H9 (cell line): Measurements from ENCODE around the gene ABCA13. TPM values are rescaled to one million over a fixed set of nuclear protein-coding genes. Genes with fewer than 3 reads are reported as not detected.

Source experiments
- DNase-seq: peaks from one replicate; pipeline ENCODE4 v3.0.0-alpha.2; 2017
- H2AFZ ChIP-seq: one replicate; pipeline ENCODE4 v1.6.1; 2013; ENCODE audit warnings: mild to moderate bottlenecking, low read length, control low read depth, moderate library complexity
- H2AK5ac ChIP-seq: 2 replicates; pipeline ENCODE4 v1.6.1; 2013; ENCODE audit warnings: low read length, control low read depth, mixed read lengths; ENCODE audit not compliant: insufficient read length
- H2BK120ac ChIP-seq: one replicate; pipeline ENCODE4 v1.6.1; 2013; ENCODE audit warnings: low read depth, mild to moderate bottlenecking, low read length, control low read depth, inconsistent platforms; ENCODE audit not compliant: poor library complexity, severe bottlenecking
- H2BK12ac ChIP-seq: 2 replicates; pipeline ENCODE4 v1.6.1; 2013; ENCODE audit warnings: low read length, control low read depth, mixed read lengths, low read depth; ENCODE audit not compliant: insufficient read length
- H2BK15ac ChIP-seq: 2 replicates; pipeline ENCODE4 v1.6.1; 2013; ENCODE audit warnings: low read depth, low read length, control low read depth
- H2BK20ac ChIP-seq: one replicate; pipeline ENCODE4 v1.6.1; 2013; ENCODE audit warnings: low read depth, mild to moderate bottlenecking, low read length, control low read depth, inconsistent platforms; ENCODE audit not compliant: poor library complexity, severe bottlenecking
- H2BK5ac ChIP-seq: 2 replicates; pipeline ENCODE4 v1.6.1; 2013; ENCODE audit warnings: low read length, control low read depth, mixed read lengths; ENCODE audit not compliant: insufficient read length
- H3K14ac ChIP-seq: 2 replicates; pipeline ENCODE4 v1.6.1; 2013; ENCODE audit warnings: low read length, control low read depth; ENCODE audit not compliant: insufficient read depth
- H3K18ac ChIP-seq: 2 replicates; pipeline ENCODE4 v1.6.1; 2013; ENCODE audit warnings: low read depth, mild to moderate bottlenecking, mixed read lengths, low read length, control low read depth; ENCODE audit not compliant: insufficient read length
- H3K23ac ChIP-seq: 2 replicates; pipeline ENCODE4 v1.6.1; 2013; ENCODE audit warnings: low read length, control low read depth, mixed read lengths, low read depth; ENCODE audit not compliant: insufficient read length
- H3K23me2 ChIP-seq: 2 replicates; pipeline ENCODE4 v1.6.1; 2013; ENCODE audit warnings: low read depth, mild to moderate bottlenecking, mixed read lengths, low read length, control low read depth; ENCODE audit not compliant: insufficient read length, poor library complexity, severe bottlenecking
- H3K27ac ChIP-seq: 2 replicates; pipeline ENCODE4 v1.5.1; 2013; ENCODE audit warnings: low read length, control low read depth, mixed read lengths, low read depth; ENCODE audit not compliant: insufficient read length
- H3K27me3 ChIP-seq: 2 replicates; pipeline ENCODE4 v1.6.1; 2013; ENCODE audit warnings: low read length, control low read depth, inconsistent platforms; ENCODE audit not compliant: insufficient read depth
- H3K4ac ChIP-seq: 2 replicates; pipeline ENCODE4 v1.6.1; 2013; ENCODE audit warnings: low read depth, mild to moderate bottlenecking, control low read depth, inconsistent platforms, low read length, moderate library complexity
- H3K4me1 ChIP-seq: 2 replicates; pipeline ENCODE4 v1.6.1; 2013; ENCODE audit warnings: low read length, control low read depth, inconsistent platforms; ENCODE audit not compliant: insufficient read depth
- H3K4me2 ChIP-seq: 2 replicates; pipeline ENCODE4 v1.6.1; 2013; ENCODE audit warnings: low read length, control low read depth, mixed read lengths; ENCODE audit not compliant: insufficient read length, insufficient read depth
- H3K56ac ChIP-seq: 2 replicates; pipeline ENCODE4 v1.6.1; 2013; ENCODE audit warnings: low read depth, mild to moderate bottlenecking, mixed read lengths, low read length, control low read depth; ENCODE audit not compliant: insufficient read length
- H3K79me1 ChIP-seq: 2 replicates; pipeline ENCODE4 v1.6.1; 2013; ENCODE audit warnings: low read depth, mild to moderate bottlenecking, moderate library complexity, low read length, control low read depth, inconsistent platforms; ENCODE audit not compliant: insufficient read depth, poor library complexity, severe bottlenecking
- H3K79me2 ChIP-seq: 2 replicates; pipeline ENCODE4 v1.6.1; 2013; ENCODE audit warnings: low read length, control low read depth, inconsistent platforms; ENCODE audit not compliant: insufficient read depth
- H3K9ac ChIP-seq: 2 replicates; pipeline ENCODE4 v1.6.1; 2013; ENCODE audit warnings: low read length, control low read depth, mixed read lengths; ENCODE audit not compliant: insufficient read length; ENCODE audit errors: extremely low read depth
- H3K9me3 ChIP-seq: one replicate; pipeline ENCODE4 v1.6.1; 2013; ENCODE audit warnings: low read depth, low read length, inconsistent platforms; ENCODE audit not compliant: control insufficient read depth
- H3T11ph ChIP-seq: one replicate; pipeline ENCODE4 v1.6.1; 2013; ENCODE audit warnings: mild to moderate bottlenecking, low read length, control low read depth, inconsistent platforms
- H4K20me1 ChIP-seq: one replicate; pipeline ENCODE4 v1.6.1; 2013; ENCODE audit not compliant: control insufficient read depth, insufficient read length, insufficient read depth
- H4K5ac ChIP-seq: 2 replicates; pipeline ENCODE4 v1.6.1; 2013; ENCODE audit warnings: low read depth, mild to moderate bottlenecking, mixed read lengths, low read length, control low read depth; ENCODE audit not compliant: insufficient read length
- H4K8ac ChIP-seq: replicated peaks from 2 replicates; pipeline ENCODE4 v1.6.1; 2013; ENCODE audit warnings: low read length, control low read depth, mixed read lengths, low read depth; ENCODE audit not compliant: insufficient read length
- H4K91ac ChIP-seq: 2 replicates; pipeline ENCODE4 v1.6.1; 2013; ENCODE audit warnings: low read depth, mild to moderate bottlenecking, moderate library complexity, mixed read lengths, low read length, control low read depth; ENCODE audit not compliant: insufficient read length
- H3K27ac Mint-ChIP-seq, 3 experiments: 2 replicates in 2 of 3; 3 replicates in 1 of 3; pipeline ENCODE4 v1.8.0; 2020 to 2021; ENCODE audit warnings: mixed read lengths in 3 of 3, mild to moderate bottlenecking in 1 of 3, moderate library complexity in 1 of 3
- H3K27me3 Mint-ChIP-seq: 2 replicates; pipeline ENCODE4 v1.8.0; 2021; ENCODE audit warnings: low read depth, mild to moderate bottlenecking, moderate library complexity, mixed read lengths
- H3K36me3 Mint-ChIP-seq, 3 experiments: 2 replicates in 2 of 3; 3 replicates in 1 of 3; pipeline ENCODE4 v1.8.0; 2020 to 2021; ENCODE audit warnings: low read depth in 3 of 3, mixed read lengths in 3 of 3; ENCODE audit not compliant: insufficient read depth in 1 of 3
- H3K4me1 Mint-ChIP-seq, 2 experiments: 2 replicates each; pipeline ENCODE4 v1.8.0; 2020; ENCODE audit warnings: mixed read lengths in 2 of 2
- H3K4me3 Mint-ChIP-seq, 2 experiments: 2 replicates in 1 of 2; 3 replicates in 1 of 2; pipeline ENCODE4 v1.8.0; 2020 to 2021; ENCODE audit warnings: mild to moderate bottlenecking in 2 of 2, mixed read lengths in 2 of 2, moderate library complexity in 1 of 2
- H3K9me3 Mint-ChIP-seq, 2 experiments: 2 replicates in 1 of 2; 3 replicates in 1 of 2; pipeline ENCODE4 v1.8.0; 2020; ENCODE audit warnings: mild to moderate bottlenecking in 2 of 2, mixed read lengths in 2 of 2, moderate library complexity in 1 of 2
- WGBS: extraction: QIAGEN DNeasy Blood & Tissue Kit; methylation state at CpG from one replicate; pipeline ENCODE4 v1.1.7; 2013; ENCODE audit warnings: missing lambda C conversion rate, low lambda C conversion rate, mixed read lengths; ENCODE audit not compliant: insufficient read length; ENCODE audit errors: extremely low coverage; 5-methylcytosine and 5-hydroxymethylcytosine counted together
- total RNA-seq: library from RNA; stranded (reverse); gene quantifications from 2 replicates; pipeline ENCODE4 v1.2.1, GENCODE V29; 2021
- TF ChIP-seq, protein P1 (sequence below): fragments of 200-600 bp; sonication (generic); conservative IDR thresholded peaks from 3 replicates; pipeline ENCODE4 v1.8.0; 2021; ENCODE audit warnings: antibody characterized with exemption, mild to moderate bottlenecking

ABCA13 gene
- total RNA-seq, 1 experiment from 2014 or later, result 0.11 TPM

- no peak overlapping the region for H2BK5ac ChIP-seq
- no peak overlapping the region for H2BK15ac ChIP-seq
- no peak overlapping the region for H4K5ac ChIP-seq
- H3K14ac ChIP-seq, result no peak overlapping the region
- no peaks in the 10 kb centered on the region for H3K27me3 ChIP-seq
- no peak overlapping the region for H3K18ac ChIP-seq
- H3K4ac ChIP-seq, result no peak overlapping the region
- Mint-ChIP-seq H3K36me3 (peaks cover 0 to 2% (median 0%) of the 10 kb centered on the region in 3 experiments; a peak in 2 of 7 replicates), H3K9me3 (peaks cover 0 to 9% of the 10 kb centered on the region in 2 experiments; a peak in 2 of 5 replicates), H3K27ac (peak overlapping the region in 1 of 3 experiments; percentile 5; a peak in 1 of 7 replicates), H3K4me3 (no peak overlapping the region), H3K27me3 (no peaks in the 10 kb centered on the region), H3K4me1 (peaks cover 0 to 6% of the 10 kb centered on the region in 2 experiments; a peak in 2 of 4 replicates)
- no peak overlapping the region for H3K56ac ChIP-seq
- no peak overlapping the region for H2BK120ac ChIP-seq
- H2AK5ac ChIP-seq, result no peak overlapping the region
- WGBS, result no CpG with 5 or more reads among the region's 2 CpGs
- H3K4me1 ChIP-seq, result peaks cover 3% of the 10 kb centered on the region; the same call in 1 of the 2 replicates
- no peak overlapping the region for H3K27ac ChIP-seq
- no peak overlapping the region for H3K9ac ChIP-seq
- no peak overlapping the region for H2AFZ ChIP-seq
- H3K23ac ChIP-seq, result no peak overlapping the region
- no peak overlapping the region for H2BK12ac ChIP-seq
- no peaks in the 10 kb centered on the region for H3K79me2 ChIP-seq
- TF ChIP-seq, protein P1, sequence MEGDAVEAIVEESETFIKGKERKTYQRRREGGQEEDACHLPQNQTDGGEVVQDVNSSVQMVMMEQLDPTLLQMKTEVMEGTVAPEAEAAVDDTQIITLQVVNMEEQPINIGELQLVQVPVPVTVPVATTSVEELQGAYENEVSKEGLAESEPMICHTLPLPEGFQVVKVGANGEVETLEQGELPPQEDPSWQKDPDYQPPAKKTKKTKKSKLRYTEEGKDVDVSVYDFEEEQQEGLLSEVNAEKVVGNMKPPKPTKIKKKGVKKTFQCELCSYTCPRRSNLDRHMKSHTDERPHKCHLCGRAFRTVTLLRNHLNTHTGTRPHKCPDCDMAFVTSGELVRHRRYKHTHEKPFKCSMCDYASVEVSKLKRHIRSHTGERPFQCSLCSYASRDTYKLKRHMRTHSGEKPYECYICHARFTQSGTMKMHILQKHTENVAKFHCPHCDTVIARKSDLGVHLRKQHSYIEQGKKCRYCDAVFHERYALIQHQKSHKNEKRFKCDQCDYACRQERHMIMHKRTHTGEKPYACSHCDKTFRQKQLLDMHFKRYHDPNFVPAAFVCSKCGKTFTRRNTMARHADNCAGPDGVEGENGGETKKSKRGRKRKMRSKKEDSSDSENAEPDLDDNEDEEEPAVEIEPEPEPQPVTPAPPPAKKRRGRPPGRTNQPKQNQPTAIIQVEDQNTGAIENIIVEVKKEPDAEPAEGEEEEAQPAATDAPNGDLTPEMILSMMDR, result no peak
- no peak overlapping the region for H2BK20ac ChIP-seq
- no peaks in the 10 kb centered on the region for H3K79me1 ChIP-seq
- H4K8ac ChIP-seq, result no peak overlapping the region
- no peak overlapping the region for H3K4me2 ChIP-seq
- no peaks in the 10 kb centered on the region for H4K20me1 ChIP-seq
- DNase-seq, result no peak
- H3T11ph ChIP-seq, result no peak overlapping the region
- H3K9me3 ChIP-seq, result no peaks in the 10 kb centered on the region
- H4K91ac ChIP-seq, result no peak overlapping the region
- H3K23me2 ChIP-seq, result no peaks in the 10 kb centered on the region
Observed at GRCh38 chr7:48548667-48549066, 377.4 kb downstream of the ABCA13 start.
